Brain microvascular endothelial cell (primary cell): ENCODE measurements around the gene C11orf24.

ENCODE experiments used
- DNase-seq: peaks from one replicate; pipeline ENCODE4 v3.0.0-alpha.2; 2020
- H3K27ac ChIP-seq: fragments of 250-450 bp; sonication (Bioruptor Pico); 2 replicates; pipeline ENCODE4 v1.5.1; 2020; ENCODE audit warnings: mild to moderate bottlenecking, moderate library complexity
- H3K27me3 ChIP-seq: fragments of 250-450 bp; sonication (Bioruptor Pico); replicated peaks from 2 replicates; pipeline ENCODE4 v1.5.1; 2020; ENCODE audit warnings: mild to moderate bottlenecking
- H3K36me3 ChIP-seq: fragments of 250-450 bp; sonication (Bioruptor Pico); replicated peaks from 2 replicates; pipeline ENCODE4 v1.5.1; 2020; ENCODE audit warnings: mild to moderate bottlenecking
- H3K4me3 ChIP-seq: 2 replicates; pipeline ENCODE4 v1.5.1; 2011; ENCODE audit warnings: low read depth, mild to moderate bottlenecking, control low read depth, low read length, moderate library complexity
- in situ Hi-C: cut with HindIII; loops from 2 replicates; pipeline ENCODE4 v1.10.0; 2017; ENCODE audit warnings: low sequenced_read_pairs, low pct_ligation_motif_present
- TF ChIP-seq, protein P1 (sequence below): IDR thresholded peaks from 2 replicates; pipeline ENCODE4 v1.5.1; 2011; ENCODE audit warnings: low read depth, mild to moderate bottlenecking, moderate library complexity, low read length, control low read depth, inconsistent platforms; ENCODE audit errors: missing control alignments

Gene C11orf24

DNA sequence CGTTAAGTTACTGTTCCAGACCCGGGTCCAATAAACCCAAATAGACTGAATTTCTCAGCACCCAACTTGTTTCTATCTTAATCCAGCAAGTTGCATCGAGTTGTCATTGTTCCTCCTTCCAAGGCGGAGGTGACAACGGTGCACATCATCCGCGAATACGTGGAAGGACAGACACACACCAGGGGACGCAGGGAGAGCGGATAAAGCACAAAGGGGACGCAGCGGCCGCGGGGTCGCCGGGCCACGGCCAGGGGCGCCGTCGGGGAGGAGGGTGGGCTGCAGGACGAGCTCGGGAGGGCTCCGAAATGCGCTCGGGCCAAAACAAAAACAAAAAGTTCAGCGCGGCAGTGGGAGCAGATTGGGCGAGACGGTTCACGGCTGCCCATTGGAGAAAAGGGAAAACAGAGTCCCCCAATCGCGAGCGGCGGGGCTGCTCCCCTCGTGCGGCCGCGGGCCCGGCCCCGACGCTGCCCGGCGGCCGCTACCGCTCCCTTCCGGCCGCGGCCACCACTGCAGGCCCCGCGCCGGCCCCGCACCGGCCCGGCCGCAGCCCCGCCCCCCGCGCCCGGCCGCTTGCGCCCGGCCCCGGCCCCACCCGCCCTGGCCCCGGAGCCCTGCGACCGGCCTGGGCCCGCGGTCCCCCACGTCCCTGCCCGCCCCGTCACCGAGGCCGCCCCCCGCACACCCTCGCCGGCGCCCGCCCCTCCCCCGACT, 59.2 kb downstream of the C11orf24 start:
- Histone ChIP-seq H3K27me3 (no peaks in the 10 kb centered on the region), H3K36me3 (no peaks in the 10 kb centered on the region), H3K4me3 (peak overlapping the region; percentile 83), H3K27ac (peak overlapping the region; percentile 99)
- TF ChIP-seq, protein P1, sequence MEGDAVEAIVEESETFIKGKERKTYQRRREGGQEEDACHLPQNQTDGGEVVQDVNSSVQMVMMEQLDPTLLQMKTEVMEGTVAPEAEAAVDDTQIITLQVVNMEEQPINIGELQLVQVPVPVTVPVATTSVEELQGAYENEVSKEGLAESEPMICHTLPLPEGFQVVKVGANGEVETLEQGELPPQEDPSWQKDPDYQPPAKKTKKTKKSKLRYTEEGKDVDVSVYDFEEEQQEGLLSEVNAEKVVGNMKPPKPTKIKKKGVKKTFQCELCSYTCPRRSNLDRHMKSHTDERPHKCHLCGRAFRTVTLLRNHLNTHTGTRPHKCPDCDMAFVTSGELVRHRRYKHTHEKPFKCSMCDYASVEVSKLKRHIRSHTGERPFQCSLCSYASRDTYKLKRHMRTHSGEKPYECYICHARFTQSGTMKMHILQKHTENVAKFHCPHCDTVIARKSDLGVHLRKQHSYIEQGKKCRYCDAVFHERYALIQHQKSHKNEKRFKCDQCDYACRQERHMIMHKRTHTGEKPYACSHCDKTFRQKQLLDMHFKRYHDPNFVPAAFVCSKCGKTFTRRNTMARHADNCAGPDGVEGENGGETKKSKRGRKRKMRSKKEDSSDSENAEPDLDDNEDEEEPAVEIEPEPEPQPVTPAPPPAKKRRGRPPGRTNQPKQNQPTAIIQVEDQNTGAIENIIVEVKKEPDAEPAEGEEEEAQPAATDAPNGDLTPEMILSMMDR, result no peak
- peak; percentile 44 for DNase-seq
- in situ Hi-C loops, result no loop called here

DNA sequence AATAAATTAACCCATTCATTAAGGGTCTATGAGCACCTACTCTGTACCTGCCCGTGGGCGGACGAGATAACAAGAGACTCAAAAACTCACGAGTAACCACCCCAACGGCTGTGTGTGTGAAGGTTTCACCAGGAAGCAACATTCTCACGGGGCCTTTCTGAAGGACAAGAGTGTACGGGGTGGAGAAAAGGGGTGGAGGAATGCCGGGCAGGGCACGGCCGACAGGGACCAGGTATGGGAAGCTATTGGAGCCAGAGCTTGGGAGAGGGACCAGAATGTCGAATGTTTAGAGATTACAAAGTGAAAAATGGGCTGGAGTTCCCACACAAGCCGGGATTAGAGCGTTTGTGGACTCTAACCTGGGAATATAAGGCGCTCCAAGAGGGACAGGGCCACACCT, 60.2 kb downstream of the C11orf24 start:
- Histone ChIP-seq H3K4me3 (peak overlapping the region; percentile 83), H3K27ac (no peak overlapping the region), H3K27me3 (no peaks in the 10 kb centered on the region), H3K36me3 (no peaks in the 10 kb centered on the region)
- TF ChIP-seq, protein P1, result no peak
- no peak for DNase-seq
- in situ Hi-C loops, result no loop called here
